HG02870 (cell line): ENCODE data around the gene MAP6D1.
"Not testable (repeated sequence)": the region's sequence is repeated elsewhere in the genome, so short reads cannot be mapped to it uniquely, and the experiment has no call there.

Experiments
- ATAC-seq: cut with Tn5 transposase; IDR thresholded peaks from one replicate; pipeline ENCODE4 v1.9.1; 2021; ENCODE audit warnings: mild to moderate bottlenecking, moderate library complexity; ENCODE audit not compliant: unreplicated experiment

The MAP6D1 gene

DNA sequence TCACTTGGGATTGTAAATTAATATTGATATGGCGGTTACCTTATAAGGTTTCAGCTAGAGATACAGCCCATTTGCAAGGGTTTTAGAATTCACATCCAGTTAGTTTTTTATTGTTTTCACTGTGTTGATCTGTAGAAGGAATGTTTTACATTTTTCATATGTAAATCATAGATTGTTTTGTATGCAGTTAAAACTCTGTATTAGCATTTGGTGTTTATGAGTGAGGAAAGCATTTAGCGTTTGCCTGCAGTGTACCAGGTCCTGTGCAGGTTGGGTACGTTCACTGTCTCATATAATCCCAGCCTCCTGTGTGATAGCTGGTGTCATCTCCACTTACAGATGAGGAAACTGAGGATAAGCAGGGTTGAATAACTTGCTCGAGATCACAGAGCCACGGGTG lies 23.8 kb downstream of the MAP6D1 start:
- no peak for ATAC-seq

- no peak for ATAC-seq
These were observed 25.0 kb downstream of the MAP6D1 start for GRCh38 chr3:183800243-183800863.

- ATAC-seq, result no peak
These were observed 25.9 kb downstream of the MAP6D1 start for GRCh38 chr3:183799461-183799860.

DNA sequence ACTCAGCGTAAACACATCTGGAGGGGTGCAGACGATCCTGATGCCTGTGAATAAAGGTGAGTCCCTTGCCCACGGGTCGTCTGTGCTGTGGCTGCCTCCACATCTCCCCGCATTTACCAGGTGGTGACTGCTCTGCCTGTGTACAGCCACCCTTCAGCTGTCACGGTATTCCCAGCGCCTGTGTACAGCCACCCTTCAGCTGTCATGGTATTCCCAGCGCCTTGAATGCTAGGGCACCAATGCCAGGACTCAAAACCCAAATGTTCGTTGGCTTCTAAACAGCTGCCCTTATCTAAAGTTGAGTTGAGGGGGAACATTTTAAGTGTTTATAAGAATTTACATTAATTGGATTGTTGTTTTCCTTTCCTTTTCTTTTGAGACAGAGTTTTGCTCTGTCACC lies 27.4 kb downstream of the MAP6D1 start:
- no peak for ATAC-seq

DNA sequence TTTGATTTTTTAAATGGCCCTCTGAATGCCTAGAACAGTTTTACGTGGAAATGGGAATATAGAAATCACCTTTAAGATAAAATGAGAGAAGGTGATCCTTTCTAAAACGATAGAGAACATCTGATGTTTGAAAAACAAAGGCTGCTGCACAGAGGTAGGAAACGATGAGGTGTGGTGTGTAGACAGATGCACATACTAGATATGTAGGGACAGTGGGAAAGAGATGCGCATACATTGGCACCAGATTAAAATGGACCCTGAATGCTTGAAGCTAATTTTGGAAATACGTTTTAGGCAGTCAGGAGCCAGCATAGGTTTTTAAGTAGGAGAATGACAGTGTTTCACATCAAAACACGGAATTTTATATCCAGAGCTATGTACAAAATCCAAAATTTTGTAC lies 29.0 kb downstream of the MAP6D1 start:
- no peak for ATAC-seq

DNA sequence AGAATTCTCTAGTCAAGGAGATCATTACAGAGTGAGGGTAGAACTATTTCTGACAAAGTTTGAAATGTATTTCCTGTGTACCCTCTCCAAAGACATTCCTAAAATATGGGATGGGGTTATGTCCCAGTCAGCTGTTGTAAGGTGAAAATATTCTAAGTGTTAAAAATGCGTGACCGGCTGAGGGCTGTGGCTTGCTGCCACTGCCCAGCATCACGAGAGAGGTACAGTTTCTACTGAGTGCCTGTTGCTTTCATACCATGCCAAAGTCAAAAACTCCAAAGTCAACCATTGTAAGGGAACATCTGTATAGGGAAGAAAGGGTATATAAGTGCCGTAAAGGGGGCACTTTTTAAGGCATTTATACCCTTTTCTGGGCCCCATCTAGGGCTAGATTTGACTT lies 30.9 kb downstream of the MAP6D1 start:
- no peak for ATAC-seq

- no peak for ATAC-seq
These were observed 32.4 kb downstream of the MAP6D1 start for GRCh38 chr3:183792976-183793375.

- no peak for ATAC-seq
These were observed 34.7 kb downstream of the MAP6D1 start for GRCh38 chr3:183790700-183791099.

GRCh38 chr3:183789826-183790225 lies 35.6 kb downstream of the MAP6D1 start:
- no peak for ATAC-seq

DNA sequence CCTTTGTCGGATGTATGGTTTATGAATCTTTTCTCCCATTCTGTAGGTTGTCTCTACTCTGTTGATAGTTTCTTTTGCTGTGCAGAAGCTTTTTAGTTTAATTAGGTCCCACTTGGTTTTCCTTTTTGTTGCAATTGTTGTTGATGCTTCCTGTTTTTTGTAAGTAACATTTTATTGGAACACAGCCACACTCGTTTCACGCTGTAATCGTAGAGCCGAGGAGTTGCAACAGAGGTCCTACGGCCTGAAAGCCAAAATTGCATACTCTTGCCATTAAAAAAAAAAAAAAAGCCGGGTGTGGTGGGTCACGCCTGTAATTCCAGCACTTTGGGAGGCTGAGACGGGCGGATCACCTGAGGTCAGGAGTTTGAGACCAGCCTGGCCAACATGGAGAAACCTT lies 40.9 kb downstream of the MAP6D1 start:
- ATAC-seq, result not testable (repeated sequence)

DNA sequence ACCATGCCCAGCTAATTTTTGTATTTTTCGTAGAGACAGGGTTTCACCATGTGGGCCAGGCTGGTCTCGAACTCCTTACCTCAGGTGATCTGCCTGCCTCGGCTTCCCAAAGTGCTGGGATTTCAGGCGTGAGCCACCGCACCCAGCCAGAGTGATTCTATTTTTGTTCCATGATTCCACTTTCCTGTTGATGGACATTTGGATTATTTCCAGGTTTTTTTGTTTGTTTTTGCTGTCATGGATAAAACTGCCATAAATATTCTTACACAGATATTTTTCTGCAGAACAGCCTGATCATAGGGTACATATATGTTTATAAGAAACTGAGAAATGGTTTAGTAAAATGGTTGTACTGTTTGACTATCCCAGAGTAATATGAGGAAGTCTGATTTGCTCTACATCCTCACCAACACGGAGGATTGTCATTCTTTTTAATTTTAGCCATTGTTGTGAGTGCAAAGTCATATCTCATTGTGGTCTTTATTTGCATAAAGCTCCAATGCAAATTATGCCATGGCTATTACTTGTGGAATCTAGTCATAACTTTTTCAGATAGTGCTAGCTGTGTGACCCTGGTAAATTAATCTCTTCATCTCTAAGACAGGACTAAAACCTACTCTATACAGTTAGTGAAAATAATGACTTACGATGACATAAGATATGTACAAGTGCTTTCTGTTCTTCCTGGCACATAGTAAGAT lies 42.7 kb downstream of the MAP6D1 start:
- no peak for ATAC-seq

GRCh38 chr3:183781246-183781645 lies 44.1 kb downstream of the MAP6D1 start:
- ATAC-seq, result no peak

GRCh38 chr3:183779896-183780465 lies 45.4 kb downstream of the MAP6D1 start:
- ATAC-seq, result no peak

DNA sequence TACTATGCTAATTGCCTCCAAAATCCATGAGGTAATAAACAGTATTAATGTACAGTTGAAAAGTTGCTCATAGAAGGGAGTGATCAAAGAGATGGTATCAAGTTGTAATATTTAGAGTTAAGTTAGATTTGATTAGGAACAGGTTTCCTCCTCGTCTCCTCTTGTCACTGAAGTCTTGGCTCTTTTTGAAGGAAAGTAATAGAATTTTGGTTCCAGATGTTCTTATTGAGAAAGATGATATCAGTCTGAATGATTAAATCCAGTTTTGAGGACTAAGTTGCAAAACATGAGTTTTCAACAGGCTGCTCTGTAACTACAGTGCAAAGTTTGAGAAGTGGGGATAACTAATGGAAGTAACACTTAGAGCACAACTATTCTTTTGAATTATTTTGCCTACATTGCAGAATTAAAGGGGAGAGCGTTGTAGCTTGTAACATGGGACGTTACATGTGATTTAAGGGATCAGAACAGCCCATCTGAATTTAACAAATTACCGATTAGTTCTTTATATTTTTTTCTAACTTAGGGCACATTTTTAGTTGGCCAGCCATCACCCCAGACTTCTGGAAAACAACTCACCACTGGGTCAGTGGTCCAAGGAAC lies 48.3 kb downstream of the MAP6D1 start:
- ATAC-seq, result no peak

- ATAC-seq, result not testable (repeated sequence)
These were observed 48.9 kb downstream of the MAP6D1 start for GRCh38 chr3:183776451-183776850.

DNA sequence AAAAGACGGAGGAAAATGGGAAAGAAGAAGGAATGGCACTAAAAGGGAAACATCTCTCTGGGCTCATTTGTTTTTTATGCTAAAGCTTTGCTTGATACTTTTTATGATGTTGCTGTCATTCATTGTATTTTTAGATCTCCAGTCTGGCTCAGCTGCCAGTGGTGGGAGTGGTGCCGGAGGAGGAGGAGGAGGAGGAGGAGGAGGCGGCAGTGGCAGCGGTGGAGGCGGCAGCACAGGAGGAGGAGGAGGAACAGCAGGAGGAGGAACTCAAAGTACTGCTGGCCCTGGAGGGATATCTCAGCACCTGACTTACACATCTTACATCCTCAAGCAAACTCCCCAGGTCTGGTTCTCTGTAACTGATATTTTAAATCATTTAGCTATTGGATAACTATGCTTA lies 49.6 kb downstream of the MAP6D1 start:
- ATAC-seq, result no peak

GRCh38 chr3:183774631-183775030 lies 50.7 kb downstream of the MAP6D1 start:
- ATAC-seq, result no peak

DNA sequence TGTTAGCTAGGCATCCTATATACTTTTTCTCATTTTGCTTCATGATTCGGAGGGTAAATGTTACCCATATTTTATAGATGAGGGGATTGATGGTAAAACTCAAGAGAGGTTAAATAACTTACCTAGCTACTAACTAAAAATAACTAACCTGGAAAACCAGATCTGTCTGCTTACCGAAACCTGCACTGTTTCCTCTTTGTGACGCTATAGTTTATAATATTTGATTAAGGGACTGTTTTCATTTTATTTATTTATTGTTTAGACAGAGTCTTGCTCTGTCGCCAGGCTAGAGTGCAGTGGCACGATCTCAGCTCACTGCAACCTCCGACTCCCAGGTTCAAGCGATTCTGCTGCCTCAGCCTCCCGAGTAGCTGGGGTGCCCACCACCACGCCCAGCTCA lies 55.9 kb downstream of the MAP6D1 start:
- ATAC-seq, result no peak

DNA sequence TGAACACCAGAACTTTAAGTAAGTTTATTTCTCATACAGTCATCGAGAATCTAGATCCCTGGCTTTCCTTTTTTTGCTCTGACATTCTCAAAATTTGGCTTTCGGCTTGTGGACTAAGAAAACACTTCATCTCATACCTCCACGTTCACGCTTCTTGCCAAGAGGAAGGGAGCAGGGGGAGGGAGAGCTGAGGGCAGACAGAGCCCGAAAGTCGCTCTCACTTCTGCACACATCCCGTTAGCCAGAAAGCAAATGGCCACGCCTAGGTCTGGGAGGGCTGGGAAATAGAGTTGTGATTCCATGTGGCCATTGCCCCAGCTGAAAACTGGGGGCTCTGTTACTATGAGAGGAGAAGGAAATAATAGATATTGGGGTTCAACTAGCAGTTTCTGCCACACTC lies 57.3 kb downstream of the MAP6D1 start:
- ATAC-seq, result no peak

GRCh38 chr3:183766745-183767606 lies 58.4 kb downstream of the MAP6D1 start:
- peak; percentile 65 for ATAC-seq

DNA sequence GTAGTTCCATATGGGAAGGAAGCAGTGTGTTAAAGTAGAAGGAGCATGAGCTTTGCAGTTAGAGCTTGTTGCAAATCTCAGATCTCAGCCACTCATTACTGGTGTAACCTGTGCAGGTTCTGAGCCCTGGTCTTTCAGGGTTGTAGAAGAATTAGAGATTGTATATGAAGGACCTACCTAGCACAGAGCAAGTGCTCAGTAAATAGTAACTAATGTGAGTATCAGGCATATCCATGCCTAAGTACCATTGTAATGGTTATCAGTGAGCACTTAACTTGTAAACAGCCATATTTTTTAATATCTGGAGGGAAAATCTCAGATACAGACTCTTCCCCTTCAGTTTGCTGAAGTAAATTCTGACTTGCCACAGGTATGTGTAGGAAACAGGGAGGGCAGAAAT lies 59.3 kb downstream of the MAP6D1 start:
- ATAC-seq, result no peak
